Measurements from ENCODE around the gene HOXD4. TPM values are rescaled to one million over a fixed set of nuclear protein-coding genes. Genes with fewer than 3 reads are reported as not detected.

Gene HOXD4
- total RNA-seq, 1 experiment from 2014 or later = 0.61 TPM

DNA sequence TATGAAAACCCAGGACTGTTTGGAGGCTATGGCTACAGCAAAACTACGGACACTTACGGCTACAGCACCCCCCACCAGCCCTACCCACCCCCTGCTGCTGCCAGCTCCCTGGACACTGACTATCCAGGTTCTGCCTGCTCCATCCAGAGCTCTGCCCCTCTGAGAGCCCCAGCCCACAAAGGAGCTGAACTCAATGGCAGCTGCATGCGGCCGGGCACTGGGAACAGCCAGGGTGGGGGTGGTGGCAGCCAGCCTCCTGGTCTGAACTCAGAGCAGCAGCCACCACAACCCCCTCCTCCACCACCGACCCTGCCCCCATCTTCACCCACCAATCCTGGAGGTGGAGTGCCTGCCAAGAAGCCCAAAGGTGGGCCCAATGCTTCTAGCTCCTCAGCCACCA lies 17.8 kb downstream of the HOXD4 start:
- intact Hi-C loops (cut with micrococcal nuclease) = no loop called here
- Histone ChIP-seq H3K27ac (ENCODE audit: low read depth, low read length) (no peak overlapping the region), H3K36me3 (ENCODE audit: control insufficient read depth in 1 of 2, insufficient read depth in 2 of 2, low read length in 2 of 2) (no peaks in the 10 kb centered on the region), H3K79me2 (ENCODE audit: insufficient read depth, low read length) (no peaks in the 10 kb centered on the region), H2AFZ (ENCODE audit: low read depth, low read length, poor library complexity, severe bottlenecking) (no peak overlapping the region), H4K20me1 (ENCODE audit: insufficient read depth) (no peaks in the 10 kb centered on the region), H3K9ac (ENCODE audit: low read length) (no peak overlapping the region), H3K4me3 (replicated peaks in 1 of 2; ENCODE audit: low read depth in 1 of 2, low read length in 2 of 2) (no peak overlapping the region), H3K4me1 (ENCODE audit: control insufficient read depth in 1 of 2, insufficient read depth in 2 of 2, low read length in 2 of 2) (no peaks in the 10 kb centered on the region), H3K9me2 (ENCODE audit: insufficient read depth) (no peaks in the 10 kb centered on the region), H3K4me2 (ENCODE audit: low read length) (no peak overlapping the region), H3K9me3 (ENCODE audit: control insufficient read depth in 1 of 2, insufficient read depth in 1 of 2, low read depth in 1 of 2, low read length in 2 of 2) (no peaks in the 10 kb centered on the region), H3K27me3 (ENCODE audit: insufficient read depth, low read length) (no peaks in the 10 kb centered on the region)
- TF ChIP-seq, protein P1, sequence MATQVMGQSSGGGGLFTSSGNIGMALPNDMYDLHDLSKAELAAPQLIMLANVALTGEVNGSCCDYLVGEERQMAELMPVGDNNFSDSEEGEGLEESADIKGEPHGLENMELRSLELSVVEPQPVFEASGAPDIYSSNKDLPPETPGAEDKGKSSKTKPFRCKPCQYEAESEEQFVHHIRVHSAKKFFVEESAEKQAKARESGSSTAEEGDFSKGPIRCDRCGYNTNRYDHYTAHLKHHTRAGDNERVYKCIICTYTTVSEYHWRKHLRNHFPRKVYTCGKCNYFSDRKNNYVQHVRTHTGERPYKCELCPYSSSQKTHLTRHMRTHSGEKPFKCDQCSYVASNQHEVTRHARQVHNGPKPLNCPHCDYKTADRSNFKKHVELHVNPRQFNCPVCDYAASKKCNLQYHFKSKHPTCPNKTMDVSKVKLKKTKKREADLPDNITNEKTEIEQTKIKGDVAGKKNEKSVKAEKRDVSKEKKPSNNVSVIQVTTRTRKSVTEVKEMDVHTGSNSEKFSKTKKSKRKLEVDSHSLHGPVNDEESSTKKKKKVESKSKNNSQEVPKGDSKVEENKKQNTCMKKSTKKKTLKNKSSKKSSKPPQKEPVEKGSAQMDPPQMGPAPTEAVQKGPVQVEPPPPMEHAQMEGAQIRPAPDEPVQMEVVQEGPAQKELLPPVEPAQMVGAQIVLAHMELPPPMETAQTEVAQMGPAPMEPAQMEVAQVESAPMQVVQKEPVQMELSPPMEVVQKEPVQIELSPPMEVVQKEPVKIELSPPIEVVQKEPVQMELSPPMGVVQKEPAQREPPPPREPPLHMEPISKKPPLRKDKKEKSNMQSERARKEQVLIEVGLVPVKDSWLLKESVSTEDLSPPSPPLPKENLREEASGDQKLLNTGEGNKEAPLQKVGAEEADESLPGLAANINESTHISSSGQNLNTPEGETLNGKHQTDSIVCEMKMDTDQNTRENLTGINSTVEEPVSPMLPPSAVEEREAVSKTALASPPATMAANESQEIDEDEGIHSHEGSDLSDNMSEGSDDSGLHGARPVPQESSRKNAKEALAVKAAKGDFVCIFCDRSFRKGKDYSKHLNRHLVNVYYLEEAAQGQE (IDR thresholded peaks at IDR 0.05; ENCODE audit: low read depth) = no peak
- TF ChIP-seq JUND (IDR thresholded peaks at IDR 0.05) = no peak
- TF ChIP-seq EGR1 (IDR thresholded peaks at IDR 0.05; ENCODE audit: low read depth) = no peak
- TF ChIP-seq SP1 (IDR thresholded peaks at IDR 0.05; ENCODE audit: low read depth) = no peak
- TF ChIP-seq RAD21 (IDR thresholded peaks at IDR 0.05; ENCODE audit: low read depth) = no peak
- TF ChIP-seq ZFX (IDR thresholded peaks at IDR 0.05) = no peak
- no peak for TF ChIP-seq ELF1 (IDR thresholded peaks at IDR 0.05; ENCODE audit: borderline replicate concordance, low read depth)
- TF ChIP-seq FOSL1 (IDR thresholded peaks at IDR 0.05; ENCODE audit: low read depth) = no peak
- TF ChIP-seq CBX3 (IDR thresholded peaks at IDR 0.05; ENCODE audit: low read depth) = no peak
- TF ChIP-seq TCF7L2 (IDR thresholded peaks at IDR 0.05; ENCODE audit: borderline replicate concordance, extremely low read depth, insufficient read depth, insufficient read length) = no peak
- no peak for TF ChIP-seq ZNF274 (IDR thresholded peaks at IDR 0.05; ENCODE audit: low read depth, low read length)
- TF ChIP-seq, protein P2, sequence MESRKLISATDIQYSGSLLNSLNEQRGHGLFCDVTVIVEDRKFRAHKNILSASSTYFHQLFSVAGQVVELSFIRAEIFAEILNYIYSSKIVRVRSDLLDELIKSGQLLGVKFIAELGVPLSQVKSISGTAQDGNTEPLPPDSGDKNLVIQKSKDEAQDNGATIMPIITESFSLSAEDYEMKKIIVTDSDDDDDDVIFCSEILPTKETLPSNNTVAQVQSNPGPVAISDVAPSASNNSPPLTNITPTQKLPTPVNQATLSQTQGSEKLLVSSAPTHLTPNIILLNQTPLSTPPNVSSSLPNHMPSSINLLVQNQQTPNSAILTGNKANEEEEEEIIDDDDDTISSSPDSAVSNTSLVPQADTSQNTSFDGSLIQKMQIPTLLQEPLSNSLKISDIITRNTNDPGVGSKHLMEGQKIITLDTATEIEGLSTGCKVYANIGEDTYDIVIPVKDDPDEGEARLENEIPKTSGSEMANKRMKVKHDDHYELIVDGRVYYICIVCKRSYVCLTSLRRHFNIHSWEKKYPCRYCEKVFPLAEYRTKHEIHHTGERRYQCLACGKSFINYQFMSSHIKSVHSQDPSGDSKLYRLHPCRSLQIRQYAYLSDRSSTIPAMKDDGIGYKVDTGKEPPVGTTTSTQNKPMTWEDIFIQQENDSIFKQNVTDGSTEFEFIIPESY (IDR thresholded peaks at IDR 0.05; ENCODE audit: extremely low read depth, insufficient replicate concordance, low read length) = no peak
- TF ChIP-seq, protein P3, sequence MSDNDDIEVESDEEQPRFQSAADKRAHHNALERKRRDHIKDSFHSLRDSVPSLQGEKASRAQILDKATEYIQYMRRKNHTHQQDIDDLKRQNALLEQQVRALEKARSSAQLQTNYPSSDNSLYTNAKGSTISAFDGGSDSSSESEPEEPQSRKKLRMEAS (IDR thresholded peaks at IDR 0.05) = no peak
- POLR2A ChIA-PET = interaction anchor here (0.6 kb wide), 1 partner anchor 41 kb away, joined by 3 read pairs; no protein-coding TSS in a partner anchor
- DNase-seq (ENCODE audit: low read depth, low spot score) (no peak), ATAC-seq (no peak)
- BruUV-seq (replicated peaks) = no TSS peak
- CTCF ChIA-PET = no interaction called here
- RAD21 ChIA-PET (ENCODE audit: low non-redundant PET in 1 of 2, low total read pairs in 2 of 2, uncharacterized antibody in 2 of 2, unreplicated experiment in 2 of 2) = no interaction called here
